ENCODE data around the gene RPS19.

RPS19 gene

GRCh38 chr19:41904118-41904870 is 44.2 kb downstream of the RPS19 start:
- Histone ChIP-seq H3K4me3 (ENCODE audit: low read depth in 1 of 2, low read length in 2 of 2) (no peak overlapping the region), H3K36me3 (ENCODE audit: control insufficient read depth in 1 of 2, insufficient read depth in 2 of 2, low read length in 2 of 2) (peaks cover 41 to 74% of the 10 kb centered on the region in 2 donors), H3K9me3 (ENCODE audit: control insufficient read depth in 1 of 2, low read length in 2 of 2) (no peaks in the 10 kb centered on the region), H3K4me1 (ENCODE audit: control insufficient read depth in 1 of 2, insufficient read depth in 2 of 2, low read length in 2 of 2) (no peaks in the 10 kb centered on the region), H3K27ac (ENCODE audit: low read length) (peak overlapping the region; percentile 67), H3K27me3 (ENCODE audit: low read depth, low read length) (no peaks in the 10 kb centered on the region)

GRCh38 chr19:41905273-41906002 is 45.4 kb downstream of the RPS19 start:
- Histone ChIP-seq H3K4me1 (ENCODE audit: control insufficient read depth in 1 of 2, insufficient read depth in 2 of 2, low read length in 2 of 2) (no peaks in the 10 kb centered on the region), H3K27ac (ENCODE audit: low read length) (peak overlapping the region; percentile 67), H3K36me3 (ENCODE audit: control insufficient read depth in 1 of 2, insufficient read depth in 2 of 2, low read length in 2 of 2) (peaks cover 33 to 65% of the 10 kb centered on the region in 2 donors), H3K27me3 (ENCODE audit: low read depth, low read length) (no peaks in the 10 kb centered on the region), H3K4me3 (ENCODE audit: low read depth in 1 of 2, low read length in 2 of 2) (no peak overlapping the region), H3K9me3 (ENCODE audit: control insufficient read depth in 1 of 2, low read length in 2 of 2) (no peaks in the 10 kb centered on the region)

- Histone ChIP-seq H3K4me1 (ENCODE audit: control insufficient read depth in 1 of 2, insufficient read depth in 2 of 2, low read length in 2 of 2) (no peaks in the 10 kb centered on the region), H3K36me3 (ENCODE audit: control insufficient read depth in 1 of 2, insufficient read depth in 2 of 2, low read length in 2 of 2) (peaks cover 31 to 59% of the 10 kb centered on the region in 2 donors), H3K27ac (ENCODE audit: low read length) (no peak overlapping the region), H3K27me3 (ENCODE audit: low read depth, low read length) (peaks cover 4% of the 10 kb centered on the region), H3K4me3 (ENCODE audit: low read depth in 1 of 2, low read length in 2 of 2) (no peak overlapping the region), H3K9me3 (ENCODE audit: control insufficient read depth in 1 of 2, low read length in 2 of 2) (no peaks in the 10 kb centered on the region)
These were observed 46.2 kb downstream of the RPS19 start for GRCh38 chr19:41906271-41906670.

GRCh38 chr19:41906916-41907680 is 47.0 kb downstream of the RPS19 start:
- Histone ChIP-seq H3K9me3 (ENCODE audit: control insufficient read depth in 1 of 2, low read length in 2 of 2) (no peaks in the 10 kb centered on the region), H3K27ac (ENCODE audit: low read length) (no peak overlapping the region), H3K27me3 (ENCODE audit: low read depth, low read length) (peaks cover 12% of the 10 kb centered on the region), H3K4me3 (ENCODE audit: low read depth in 1 of 2, low read length in 2 of 2) (no peak overlapping the region), H3K4me1 (ENCODE audit: control insufficient read depth in 1 of 2, insufficient read depth in 2 of 2, low read length in 2 of 2) (no peaks in the 10 kb centered on the region), H3K36me3 (ENCODE audit: control insufficient read depth in 1 of 2, insufficient read depth in 2 of 2, low read length in 2 of 2) (peaks cover 23 to 51% of the 10 kb centered on the region in 2 donors)

- no peaks in the 10 kb centered on the region for H3K4me1 ChIP-seq (ENCODE audit: control insufficient read depth in 1 of 2, insufficient read depth in 2 of 2, low read length in 2 of 2)
- H3K9me3 ChIP-seq (ENCODE audit: control insufficient read depth in 1 of 2, low read length in 2 of 2): no peaks in the 10 kb centered on the region
- peaks cover 17% of the 10 kb centered on the region for H3K27me3 ChIP-seq (ENCODE audit: low read depth, low read length)
- H3K36me3 ChIP-seq (ENCODE audit: control insufficient read depth in 1 of 2, insufficient read depth in 2 of 2, low read length in 2 of 2): peaks cover 18 to 41% of the 10 kb centered on the region in 2 donors
- H3K27ac ChIP-seq (ENCODE audit: low read length): no peak overlapping the region
- no peak overlapping the region for H3K4me3 ChIP-seq (ENCODE audit: low read depth in 1 of 2, low read length in 2 of 2)
These were observed 48.0 kb downstream of the RPS19 start for GRCh38 chr19:41907994-41908615.

- Histone ChIP-seq H3K4me3 (ENCODE audit: low read depth in 1 of 2, low read length in 2 of 2) (no peak overlapping the region), H3K27me3 (ENCODE audit: low read depth, low read length) (peaks cover 25% of the 10 kb centered on the region), H3K9me3 (ENCODE audit: control insufficient read depth in 1 of 2, low read length in 2 of 2) (no peaks in the 10 kb centered on the region), H3K36me3 (ENCODE audit: control insufficient read depth in 1 of 2, insufficient read depth in 2 of 2, low read length in 2 of 2) (peaks cover 10 to 33% of the 10 kb centered on the region in 2 donors), H3K27ac (ENCODE audit: low read length) (no peak overlapping the region), H3K4me1 (ENCODE audit: control insufficient read depth in 1 of 2, insufficient read depth in 2 of 2, low read length in 2 of 2) (no peaks in the 10 kb centered on the region)
These were observed 48.8 kb downstream of the RPS19 start for GRCh38 chr19:41908724-41909464.

- H3K27ac ChIP-seq (ENCODE audit: low read length): no peak overlapping the region
- peaks cover 29% of the 10 kb centered on the region for H3K27me3 ChIP-seq (ENCODE audit: low read depth, low read length)
- no peaks in the 10 kb centered on the region for H3K4me1 ChIP-seq (ENCODE audit: control insufficient read depth in 1 of 2, insufficient read depth in 2 of 2, low read length in 2 of 2)
- H3K36me3 ChIP-seq (ENCODE audit: control insufficient read depth in 1 of 2, insufficient read depth in 2 of 2, low read length in 2 of 2): peaks cover 5 to 25% of the 10 kb centered on the region in 2 donors
- H3K9me3 ChIP-seq (ENCODE audit: control insufficient read depth in 1 of 2, low read length in 2 of 2): no peaks in the 10 kb centered on the region
- no peak overlapping the region for H3K4me3 ChIP-seq (ENCODE audit: low read depth in 1 of 2, low read length in 2 of 2)
These were observed 49.7 kb downstream of the RPS19 start for GRCh38 chr19:41909706-41910105.

GRCh38 chr19:41910240-41910991 is 50.4 kb downstream of the RPS19 start:
- Histone ChIP-seq H3K27me3 (ENCODE audit: low read depth, low read length) (peaks cover 32% of the 10 kb centered on the region), H3K27ac (ENCODE audit: low read length) (no peak overlapping the region), H3K9me3 (ENCODE audit: control insufficient read depth in 1 of 2, low read length in 2 of 2) (no peaks in the 10 kb centered on the region), H3K36me3 (ENCODE audit: control insufficient read depth in 1 of 2, insufficient read depth in 2 of 2, low read length in 2 of 2) (peaks cover 1 to 18% of the 10 kb centered on the region in 2 donors), H3K4me1 (ENCODE audit: control insufficient read depth in 1 of 2, insufficient read depth in 2 of 2, low read length in 2 of 2) (peaks cover 0 to 5% of the 10 kb centered on the region in 2 donors), H3K4me3 (ENCODE audit: low read depth in 1 of 2, low read length in 2 of 2) (no peak overlapping the region)

- Histone ChIP-seq H3K9me3 (ENCODE audit: control insufficient read depth in 1 of 2, low read length in 2 of 2) (no peaks in the 10 kb centered on the region), H3K4me1 (ENCODE audit: control insufficient read depth in 1 of 2, insufficient read depth in 2 of 2, low read length in 2 of 2) (peaks cover 0 to 8% of the 10 kb centered on the region in 2 donors), H3K27ac (ENCODE audit: low read length) (no peak overlapping the region), H3K4me3 (ENCODE audit: low read depth in 1 of 2, low read length in 2 of 2) (no peak overlapping the region), H3K36me3 (ENCODE audit: control insufficient read depth in 1 of 2, insufficient read depth in 2 of 2, low read length in 2 of 2) (peaks cover 0 to 10% of the 10 kb centered on the region in 2 donors), H3K27me3 (ENCODE audit: low read depth, low read length) (peaks cover 39% of the 10 kb centered on the region)
These were observed 51.2 kb downstream of the RPS19 start for GRCh38 chr19:41910992-41911888.

All from muscle layer of duodenum (tissue), 2 donors.